H1 (cell line): ENCODE data around the gene TLK1.

Experiments
- CBX5 ChIP-seq: fragments of 300-800, 300-1000 bp; sonication (generic); IDR thresholded peaks from 2 replicates; pipeline ENCODE4 v1.7.1; 2016; ENCODE audit warnings: antibody characterized with exemption, low read length, low read depth
- EP300 ChIP-seq, 2 experiments: IDR thresholded peaks; 1 replicate in 1 of 2; 2 replicates in 1 of 2; pipeline ENCODE4 v1.6.1; 2011 to 2012; ENCODE audit warnings: low read depth in 2 of 2, low read length in 2 of 2, mild to moderate bottlenecking in 2 of 2, borderline replicate concordance in 1 of 2, inconsistent platforms in 1 of 2, moderate library complexity in 1 of 2
- TF ChIP-seq, protein P1 (sequence below), 3 experiments: IDR thresholded peaks; 1 replicate in 2 of 3; 2 replicates in 1 of 3; pipeline versions ENCODE4 v1.5.1 to v1.6.1; 2011; ENCODE audit warnings: low read length in 3 of 3, mild to moderate bottlenecking in 3 of 3, inconsistent platforms in 2 of 3, low read depth in 1 of 3, moderate library complexity in 1 of 3; ENCODE audit not compliant: insufficient read depth in 1 of 3; ENCODE audit errors: control extremely low read depth in 1 of 3

DNA sequence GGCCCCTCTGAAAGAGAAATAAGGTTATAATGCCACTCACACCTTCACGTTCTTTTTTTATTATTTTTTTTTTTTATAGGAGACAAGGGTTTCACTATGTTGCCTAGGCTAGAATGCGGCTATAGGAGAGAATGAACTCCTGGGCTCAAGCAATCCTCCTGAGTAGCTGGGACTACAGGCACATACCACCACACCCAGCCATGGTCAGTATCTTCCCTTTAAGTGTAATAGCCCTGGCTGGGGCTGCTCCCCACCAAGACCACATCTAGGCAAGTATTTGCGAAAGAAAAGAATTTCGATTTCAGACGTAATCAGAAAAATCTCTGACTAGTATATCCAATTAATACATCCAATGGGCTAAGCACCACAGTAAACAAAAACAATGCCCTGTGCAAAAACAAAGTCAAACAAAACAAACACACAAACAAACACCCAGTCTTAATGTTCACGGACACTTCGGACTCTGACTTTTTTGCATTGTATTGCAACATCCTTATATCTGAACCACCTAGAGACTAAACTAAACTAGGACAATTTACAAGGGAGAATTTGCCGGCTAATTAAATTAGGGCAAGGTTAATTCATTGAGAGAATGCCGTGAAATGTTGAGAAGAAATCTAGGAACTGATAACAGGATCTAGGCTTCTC is 49.6 kb upstream of the TLK1 start:
- no peak for TF ChIP-seq EP300 (IDR thresholded peaks at IDR 0.05; ENCODE audit: borderline replicate concordance in 1 of 2, low read depth in 2 of 2, low read length in 2 of 2)
- no peak for TF ChIP-seq CBX5
- TF ChIP-seq, protein P1, sequence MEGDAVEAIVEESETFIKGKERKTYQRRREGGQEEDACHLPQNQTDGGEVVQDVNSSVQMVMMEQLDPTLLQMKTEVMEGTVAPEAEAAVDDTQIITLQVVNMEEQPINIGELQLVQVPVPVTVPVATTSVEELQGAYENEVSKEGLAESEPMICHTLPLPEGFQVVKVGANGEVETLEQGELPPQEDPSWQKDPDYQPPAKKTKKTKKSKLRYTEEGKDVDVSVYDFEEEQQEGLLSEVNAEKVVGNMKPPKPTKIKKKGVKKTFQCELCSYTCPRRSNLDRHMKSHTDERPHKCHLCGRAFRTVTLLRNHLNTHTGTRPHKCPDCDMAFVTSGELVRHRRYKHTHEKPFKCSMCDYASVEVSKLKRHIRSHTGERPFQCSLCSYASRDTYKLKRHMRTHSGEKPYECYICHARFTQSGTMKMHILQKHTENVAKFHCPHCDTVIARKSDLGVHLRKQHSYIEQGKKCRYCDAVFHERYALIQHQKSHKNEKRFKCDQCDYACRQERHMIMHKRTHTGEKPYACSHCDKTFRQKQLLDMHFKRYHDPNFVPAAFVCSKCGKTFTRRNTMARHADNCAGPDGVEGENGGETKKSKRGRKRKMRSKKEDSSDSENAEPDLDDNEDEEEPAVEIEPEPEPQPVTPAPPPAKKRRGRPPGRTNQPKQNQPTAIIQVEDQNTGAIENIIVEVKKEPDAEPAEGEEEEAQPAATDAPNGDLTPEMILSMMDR (IDR thresholded peaks at IDR 0.05; ENCODE audit: control extremely low read depth in 1 of 3, insufficient read depth in 1 of 3, low read depth in 1 of 3, low read length in 3 of 3), result no peak
